ENCODE data around the gene CCDC34.

Gene CCDC34, protein sequence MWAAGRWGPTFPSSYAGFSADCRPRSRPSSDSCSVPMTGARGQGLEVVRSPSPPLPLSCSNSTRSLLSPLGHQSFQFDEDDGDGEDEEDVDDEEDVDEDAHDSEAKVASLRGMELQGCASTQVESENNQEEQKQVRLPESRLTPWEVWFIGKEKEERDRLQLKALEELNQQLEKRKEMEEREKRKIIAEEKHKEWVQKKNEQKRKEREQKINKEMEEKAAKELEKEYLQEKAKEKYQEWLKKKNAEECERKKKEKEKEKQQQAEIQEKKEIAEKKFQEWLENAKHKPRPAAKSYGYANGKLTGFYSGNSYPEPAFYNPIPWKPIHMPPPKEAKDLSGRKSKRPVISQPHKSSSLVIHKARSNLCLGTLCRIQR

GRCh38 chr11:27362749-27363575, at the start of gene CCDC34:
CCDC34 (minus strand) TSS chr11:27363215; CDS start chr11:27363194, 21 bp downstream.
- peak; percentile 75 to 89 (median 84) for DNase-seq

- DNase-seq, result no peak
Observed at GRCh38 chr11:27412192-27412691, 49.2 kb upstream of the CCDC34 start.

DNA sequence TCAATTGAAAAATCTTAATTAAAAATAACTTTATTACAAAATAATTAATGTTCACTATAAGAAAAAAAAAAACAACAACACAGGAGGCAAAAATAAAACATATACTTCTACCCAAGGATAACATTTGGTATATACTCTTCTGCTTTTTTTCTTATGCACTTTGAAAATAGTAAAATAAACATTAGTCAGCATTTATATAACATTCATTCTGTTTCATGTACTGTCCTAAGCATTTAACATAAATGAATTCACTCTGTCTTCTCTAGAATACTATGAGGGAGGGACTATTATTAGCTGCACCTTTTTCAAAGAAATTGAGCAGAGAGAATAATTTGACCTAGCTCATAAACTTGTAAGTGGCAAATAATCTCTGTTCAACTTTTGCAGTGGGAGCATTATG, 48.3 kb upstream of the CCDC34 start:
- no peak for DNase-seq

DNA sequence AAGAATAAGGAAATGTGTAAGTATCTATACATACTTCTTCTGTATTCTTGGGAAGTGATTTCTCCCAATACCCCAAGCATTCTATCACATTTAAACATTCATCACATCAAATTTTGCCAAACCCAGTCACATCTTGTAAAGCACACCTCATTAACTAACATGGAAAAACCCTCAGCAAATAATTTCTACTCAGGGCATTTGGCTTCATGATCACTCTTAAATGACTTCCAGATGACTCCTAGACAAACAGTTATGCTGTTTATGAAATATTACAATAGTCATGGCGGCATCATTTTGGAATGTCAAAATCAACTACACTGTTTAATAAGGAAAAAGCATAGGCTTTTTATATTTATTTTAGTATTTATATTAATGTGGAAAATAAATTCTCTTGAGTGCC, 47.3 kb upstream of the CCDC34 start:
- DNase-seq, result no peak

- DNase-seq, result no peak
Observed at GRCh38 chr11:27409742-27410141, 46.7 kb upstream of the CCDC34 start.

- DNase-seq, result no peak
Observed at GRCh38 chr11:27409049-27409448, 46.0 kb upstream of the CCDC34 start.

- DNase-seq, result no peak
Observed at GRCh38 chr11:27408246-27408800, 45.3 kb upstream of the CCDC34 start.

- no peak for DNase-seq
Observed at GRCh38 chr11:27406498-27407354, 43.7 kb upstream of the CCDC34 start.

DNA sequence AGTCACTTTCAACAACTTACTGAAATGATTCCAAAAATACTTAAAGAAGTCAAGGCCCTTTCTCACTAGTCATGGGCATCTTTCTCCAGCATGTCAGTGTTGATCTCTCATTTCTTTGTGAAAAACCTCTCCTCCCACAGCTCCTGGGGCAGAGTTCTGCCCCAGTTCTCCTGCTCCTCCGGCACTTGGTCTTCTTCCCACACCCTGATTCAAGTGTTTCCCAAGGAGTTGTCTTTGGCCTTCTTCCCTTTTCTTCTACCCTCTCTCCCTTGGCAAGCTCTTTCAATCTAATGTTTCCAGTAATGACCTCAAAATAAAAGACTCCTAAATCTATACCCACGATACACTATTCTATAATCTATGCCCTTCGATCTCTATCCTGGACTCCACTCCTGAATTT, 42.1 kb upstream of the CCDC34 start:
- DNase-seq, result no peak

DNA sequence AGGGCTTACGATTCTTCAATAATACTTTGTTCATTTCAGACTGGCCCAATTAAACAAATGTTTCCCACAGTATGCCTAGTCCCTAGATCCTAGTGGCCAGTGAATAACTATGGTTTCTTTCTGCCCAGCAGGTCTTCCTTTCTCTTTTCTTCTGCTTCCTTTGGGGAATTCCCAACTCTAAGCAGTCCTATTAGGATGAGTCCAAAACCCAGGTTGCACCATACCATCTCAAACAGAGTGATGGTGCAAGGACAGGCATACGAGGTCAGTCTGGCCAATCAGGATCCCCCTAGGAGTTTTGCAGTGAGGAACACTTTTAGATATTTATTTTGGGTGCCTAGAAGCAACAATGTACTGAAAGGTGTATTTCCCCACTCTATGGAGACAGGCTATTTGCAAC, 41.4 kb upstream of the CCDC34 start:
- DNase-seq, result no peak

DNA sequence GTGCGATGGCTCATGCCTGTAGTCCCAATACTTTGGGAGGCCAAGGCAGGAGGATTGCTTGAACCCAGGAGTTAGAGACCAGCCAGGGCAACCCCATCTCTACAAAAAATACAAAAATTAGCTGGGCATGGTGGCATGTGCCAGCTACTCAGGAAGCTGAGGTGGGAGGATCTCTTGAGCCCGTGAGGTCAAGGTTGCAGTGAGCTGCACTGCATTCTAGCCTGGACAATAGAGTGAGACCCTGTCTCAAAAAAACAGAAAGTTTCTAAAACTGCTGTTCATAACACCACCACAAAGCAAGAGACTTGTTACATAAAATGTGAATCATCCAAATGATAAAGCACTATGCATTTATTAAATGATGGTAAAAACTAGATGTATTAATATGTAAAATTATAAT, 40.2 kb upstream of the CCDC34 start:
- DNase-seq, result no peak

GRCh38 chr11:27402450-27402849, 39.4 kb upstream of the CCDC34 start:
- DNase-seq, result no peak

GRCh38 chr11:27401833-27402316, 38.9 kb upstream of the CCDC34 start:
- no peak for DNase-seq

DNA sequence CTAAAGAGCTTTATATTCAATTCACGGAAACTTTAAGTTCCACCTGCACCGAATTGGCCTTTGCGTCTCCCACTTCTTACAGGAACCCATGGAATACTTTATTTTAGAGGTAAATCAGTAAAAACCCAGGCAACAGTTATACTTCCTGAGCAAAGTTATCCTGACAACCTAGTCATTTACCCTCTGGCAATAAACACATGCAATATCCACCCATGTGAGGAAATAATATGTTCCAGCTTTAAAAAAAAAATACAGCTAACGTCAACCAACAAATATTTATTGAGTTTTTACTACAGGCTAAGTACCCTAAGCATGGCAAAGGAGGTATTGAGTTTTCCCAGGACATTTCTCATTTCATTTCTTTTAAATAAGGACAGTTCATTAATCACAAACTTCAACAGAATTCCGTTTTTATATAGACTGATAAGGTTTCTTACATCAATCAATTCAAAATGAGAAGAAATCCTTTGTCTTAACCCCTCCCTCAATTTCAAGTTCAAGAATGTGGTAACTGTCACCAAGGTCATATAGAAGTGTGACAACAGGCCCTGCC, 38.3 kb upstream of the CCDC34 start:
- DNase-seq, result no peak

DNA sequence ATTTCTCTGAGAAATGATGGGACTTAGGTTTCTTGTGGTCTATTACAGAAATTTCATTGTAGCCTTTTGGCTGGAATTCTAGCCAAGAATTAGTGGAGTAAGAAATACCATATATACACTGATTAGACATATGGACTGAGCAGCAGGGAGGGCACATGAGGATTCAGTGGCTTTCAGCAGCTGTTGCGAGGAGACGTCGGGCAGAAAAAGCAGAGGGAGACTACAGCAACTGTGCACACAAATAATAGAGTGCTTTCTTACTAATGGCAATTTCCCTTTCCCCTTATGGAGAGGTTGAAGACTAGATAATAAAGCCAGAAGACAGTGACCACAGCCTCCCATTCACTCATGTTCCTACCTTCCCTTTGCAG, 35.4 kb upstream of the CCDC34 start:
- DNase-seq, result no peak

GRCh38 chr11:27397624-27398399, 34.8 kb upstream of the CCDC34 start:
- DNase-seq, result no peak

DNA sequence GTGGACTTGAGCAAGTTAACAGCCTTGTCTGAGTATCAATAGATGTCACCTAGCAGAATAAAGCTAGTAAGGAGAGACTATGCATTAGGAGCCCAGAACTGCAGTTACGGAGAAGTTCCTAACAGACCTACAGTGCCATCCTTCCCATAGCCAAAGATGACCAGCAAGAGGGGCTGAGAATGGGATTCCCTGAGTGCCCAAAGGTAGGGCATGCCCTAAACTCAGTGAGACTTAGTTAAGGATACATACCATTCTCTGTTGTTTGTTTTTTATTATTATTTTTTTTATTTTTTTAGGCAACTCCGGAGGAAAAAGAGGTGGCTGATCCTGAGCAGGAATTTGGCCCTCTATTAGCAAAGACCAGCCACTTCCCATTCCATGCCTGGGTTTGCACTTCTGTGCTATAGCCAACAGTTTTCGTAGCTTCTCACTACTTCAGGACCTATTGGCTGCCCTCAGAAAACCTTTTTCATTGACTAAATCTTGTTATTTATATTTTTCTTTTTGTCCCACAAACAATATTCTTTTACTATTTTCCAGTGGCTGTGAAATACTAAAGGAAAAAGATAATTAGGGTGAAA, 33.3 kb upstream of the CCDC34 start:
- DNase-seq, result no peak

GRCh38 chr11:27395556-27396258, 32.7 kb upstream of the CCDC34 start:
- DNase-seq, result no peak

GRCh38 chr11:27394781-27395228, 31.8 kb upstream of the CCDC34 start:
- DNase-seq, result no peak
